ENCODE measurements around the gene FUBP1.

DNA sequence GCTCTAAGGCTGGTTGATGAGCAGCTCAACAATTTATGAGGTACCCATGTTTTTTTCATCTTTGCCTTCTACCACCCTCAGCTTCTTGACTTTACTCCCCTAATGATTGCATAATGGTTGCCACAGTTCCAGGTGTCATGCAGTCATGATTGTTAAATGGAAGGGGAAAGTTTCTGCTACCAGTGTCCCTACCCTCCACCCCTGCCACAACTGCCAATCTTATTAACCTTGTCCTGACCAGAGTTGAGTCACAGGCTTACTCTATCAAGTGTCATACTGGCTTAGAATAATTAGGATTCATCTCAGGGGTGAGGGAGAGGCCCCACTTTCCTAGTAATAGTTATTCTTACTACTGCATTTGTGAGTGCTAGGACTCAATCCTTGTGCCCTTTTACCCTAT lies 7.9 kb upstream of the FUBP1 start:
- TF ChIP-seq CTCF (IDR thresholded peaks at IDR 0.05) (no peak), YY1 (IDR thresholded peaks at IDR 0.05; ENCODE audit: low read depth) (no peak), MXI1 (IDR thresholded peaks at IDR 0.05; ENCODE audit: low read depth, low read length) (no peak), RXRA (IDR thresholded peaks at IDR 0.05; ENCODE audit: borderline replicate concordance, low read depth) (no peak), POLR2AphosphoS5 (IDR thresholded peaks at IDR 0.05; ENCODE audit: low read depth, low read length) (no peak), REST (IDR thresholded peaks at IDR 0.05; ENCODE audit: low read depth, low read length) (no peak)
- TF ChIP-seq, protein P1, sequence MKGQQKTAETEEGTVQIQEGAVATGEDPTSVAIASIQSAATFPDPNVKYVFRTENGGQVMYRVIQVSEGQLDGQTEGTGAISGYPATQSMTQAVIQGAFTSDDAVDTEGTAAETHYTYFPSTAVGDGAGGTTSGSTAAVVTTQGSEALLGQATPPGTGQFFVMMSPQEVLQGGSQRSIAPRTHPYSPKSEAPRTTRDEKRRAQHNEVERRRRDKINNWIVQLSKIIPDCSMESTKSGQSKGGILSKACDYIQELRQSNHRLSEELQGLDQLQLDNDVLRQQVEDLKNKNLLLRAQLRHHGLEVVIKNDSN (IDR thresholded peaks at IDR 0.05; ENCODE audit: borderline replicate concordance, low read depth) = no peak
